Adrenal gland (tissue), 12 donors: ENCODE results near the gene SNX25. TPM values are rescaled to one million over a fixed set of nuclear protein-coding genes. Genes with fewer than 3 reads are reported as not detected.
"Not testable (repeated sequence)": the region's sequence is repeated elsewhere in the genome, so short reads cannot be mapped to it uniquely, and the experiment has no call there.

Experiments
- DNase-seq, 7 donors: peaks; one replicate each; pipeline ENCODE4 v3.0.0-alpha.2; 2019 to 2020
- H3K27ac ChIP-seq, 5 donors: fragments of 200-600 bp; sonication (generic) in 4 of 5; 1 replicate in 3 of 5; 2 replicates in 2 of 5; pipeline versions ENCODE4 v1.5.1 to v1.8.0; 2016 to 2020; ENCODE audit warnings: mild to moderate bottlenecking in 1 of 5
- H3K27me3 ChIP-seq: fragments of 200-600 bp; 2 replicates; pipeline ENCODE4 v1.8.0; 2021
- H3K36me3 ChIP-seq, 2 donors: fragments of 200-600 bp; replicated peaks in 1 of 2; 1 replicate in 1 of 2; 2 replicates in 1 of 2; pipeline versions ENCODE4 v1.5.1 to v1.8.0; 2018 to 2022
- H3K4me1 ChIP-seq, 2 donors: fragments of 200-600 bp; replicated peaks in 1 of 2; 1 replicate in 1 of 2; 2 replicates in 1 of 2; pipeline versions ENCODE4 v1.5.1 to v1.8.0; 2018 to 2021
- H3K4me3 ChIP-seq, 4 donors: fragments of 200-600 bp; sonication (generic) in 3 of 4; one replicate each; pipeline ENCODE4 v1.5.1; 2016 to 2018
- H3K9me3 ChIP-seq, 3 donors: fragments of 200-600 bp; sonication (generic) in 1 of 3; replicated peaks in 1 of 3; 1 replicate in 2 of 3; 2 replicates in 1 of 3; pipeline versions ENCODE4 v1.5.1 to v1.8.0; 2016 to 2021
- CTCF ChIP-seq, 6 experiments: fragments of 450-650 bp in 4 of 6; fragments of 200-600 bp in 2 of 6; sonication (generic) in 1 of 6; IDR thresholded peaks; 1 replicate in 5 of 6; 2 replicates in 1 of 6; pipeline versions ENCODE4 v1.5.1 to v1.8.0; 2016 to 2021; ENCODE audit warnings: antibody characterized with exemption in 6 of 6, mild to moderate bottlenecking in 2 of 6, moderate library complexity in 1 of 6
- POLR2A ChIP-seq, 2 donors: fragments of 450-650 bp; IDR thresholded peaks; one replicate each; pipeline ENCODE4 v1.6.1; 2017; ENCODE audit warnings: antibody characterized with exemption in 2 of 2, mild to moderate bottlenecking in 2 of 2, moderate library complexity in 1 of 2
- WGBS, 4 donors: extraction: QIAGEN DNeasy Blood & Tissue Kit in 2 of 4; methylation state at CpG; one replicate each; pipeline versions ENCODE4 v1.1.5 to v1.1.7; 2013 to 2017; 5-methylcytosine and 5-hydroxymethylcytosine counted together
- intact Hi-C, 2 donors: fragments of 100-400 bp; cut with DNase I; formaldehyde crosslinking; loops; one replicate each; pipeline versions ENCODE4 v1.14.1 to v1.15.0; 2022 to 2023
- polyA plus RNA-seq, 3 donors: library from polyadenylated mRNA; stranded (reverse); fragments of 200-250 nt in 2 of 3; fragments of 350-450 nt in 1 of 3; fragmentation: Illumina TruSeq in 1 of 3; extraction: RNeasy Lipid Tissue Mini Kit (QIAGEN cat#74804) in 1 of 3; gene quantifications; one replicate each; pipeline ENCODE4 v1.2.3, GENCODE V29; 2013 to 2014
- total RNA-seq, 9 donors: library from RNA; depleted of rRNA in 4 of 9; stranded (reverse); fragments of >200 nt in 4 of 9; fragments of 120-200 nt in 1 of 9; fragmentation: NEBNext Ultra II Directional in 1 of 9; extraction: Animal tissue kit (Norgen Biotek cat#: 25700) in 1 of 9; gene quantifications; one replicate each; pipeline versions ENCODE4 v1.1.0 to v1.2.4, GENCODE V29; 2013 to 2023
- donor health status: healthy with polysubstance abuse.
- donor health status: Bipolar disorder and iron deficiency.
- donor health status: DM: yes; HTN: yes; CAD: no.
- donor health status: DM: no; HTN: no; CAD: no.
- donor health status: DM: no; HTN: no; CAD: no.
- donor health status: DM: yes; HTN: yes; CAD: no.

SNX25 gene
- total and polyA plus RNA-seq, 12 donors = 4.7 to 29.3 (median 13.3) TPM

DNA sequence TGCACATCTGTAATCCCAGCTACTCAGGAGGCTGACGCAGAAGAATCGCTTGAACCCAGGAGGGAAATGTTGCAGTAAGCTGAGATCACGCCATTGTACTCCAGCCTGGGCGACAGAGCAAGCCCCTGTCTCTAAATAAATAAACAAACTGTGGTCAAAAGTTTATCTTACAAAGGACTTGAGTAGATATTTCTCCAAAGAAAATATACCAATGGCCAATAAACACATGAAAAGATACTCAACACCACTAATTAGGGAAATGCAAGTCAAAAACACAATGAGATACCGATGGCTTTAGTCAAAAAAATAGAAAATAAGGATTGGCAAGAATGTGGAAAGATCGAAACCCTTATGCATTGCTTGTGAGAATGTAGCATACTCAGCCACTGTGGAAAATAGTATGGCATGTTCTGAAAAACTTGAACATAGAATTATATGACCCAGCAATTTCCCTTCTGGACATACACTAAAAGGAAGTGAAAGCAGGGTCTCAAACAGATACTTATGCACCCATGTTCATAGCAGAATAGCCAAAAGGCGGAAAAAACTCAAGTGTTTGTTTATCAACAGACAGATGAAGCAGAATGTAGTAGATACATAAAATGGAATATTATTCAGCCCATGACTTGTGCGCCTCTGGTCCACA is 3.6 kb upstream of the SNX25 start:
- no peak overlapping the region for H3K4me3 ChIP-seq
- intact Hi-C loops = loop anchor here in 1 of 2 donors (10.0 kb wide), 1 partner anchor 189 kb away; the partner anchor contains the start of genes ANKRD37 and LRP2BP
- H3K27me3 ChIP-seq = no peaks in the 10 kb centered on the region
- TF ChIP-seq CTCF (IDR thresholded peaks at IDR 0.05) = no peak
- no peak for TF ChIP-seq POLR2A (IDR thresholded peaks at IDR 0.05)
- WGBS, 4 donors = 84 to 91% (median 88%) methylated on average over 8 of the region's 8 CpGs
- no peak overlapping the region for H3K27ac ChIP-seq
- no peak for DNase-seq
- no peaks in the 10 kb centered on the region for H3K9me3 ChIP-seq
- H3K36me3 ChIP-seq = no peaks in the 10 kb centered on the region
- peaks cover 9 to 24% of the 10 kb centered on the region in 2 donors for H3K4me1 ChIP-seq

DNA sequence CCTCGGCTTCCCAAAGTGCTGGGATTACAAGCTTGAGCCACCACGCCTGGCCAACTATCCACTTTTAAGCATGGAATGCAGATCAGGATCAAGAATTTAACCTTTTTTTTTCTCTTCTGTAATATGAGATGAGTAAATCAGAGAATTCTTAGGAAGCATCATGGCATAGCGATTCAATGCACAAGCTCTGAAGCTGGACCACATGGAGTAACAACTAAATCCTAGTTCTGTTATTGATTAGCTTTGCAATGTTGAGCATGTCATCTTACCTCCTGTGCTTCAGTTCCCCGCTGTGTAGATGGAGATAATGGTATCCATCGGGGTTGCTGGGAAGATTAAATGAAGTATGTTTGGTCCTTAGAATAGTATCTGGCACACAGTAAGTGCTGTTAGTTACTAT is 1.9 kb upstream of the SNX25 start:
- no peak for DNase-seq
- H3K36me3 ChIP-seq = no peaks in the 10 kb centered on the region
- no peaks in the 10 kb centered on the region for H3K27me3 ChIP-seq
- H3K27ac ChIP-seq = no peak overlapping the region
- H3K4me1 ChIP-seq = peaks cover 14 to 32% of the 10 kb centered on the region in 2 donors
- intact Hi-C loops = loop anchor here in 1 of 2 donors (10.0 kb wide), 1 partner anchor 187 kb away; the partner anchor contains the start of genes ANKRD37 and LRP2BP
- TF ChIP-seq POLR2A (IDR thresholded peaks at IDR 0.05) (no peak), CTCF (IDR thresholded peaks at IDR 0.05) (no peak)
- 93 to 96% (median 95%) methylated on average over 5 of the region's 5 CpGs for WGBS, 4 donors
- H3K4me3 ChIP-seq = no peak overlapping the region
- H3K9me3 ChIP-seq = no peaks in the 10 kb centered on the region

DNA sequence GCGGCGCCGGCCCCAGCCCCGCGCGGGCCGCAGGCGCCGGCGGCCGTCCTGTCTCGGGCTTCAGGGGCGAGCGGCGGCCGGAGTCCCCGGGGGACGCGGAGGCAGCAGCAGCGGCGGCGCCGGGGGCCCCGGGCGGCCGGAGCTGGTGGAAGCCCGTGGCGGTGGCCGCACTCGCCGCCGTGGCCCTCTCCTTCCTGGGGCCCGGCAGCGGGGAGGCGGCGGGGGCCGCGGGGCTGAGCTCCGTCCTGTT is 379 bp downstream of the SNX25 start:
- intact Hi-C loops = loop anchor here in 1 of 2 donors (10.0 kb wide), 1 partner anchor 185 kb away; the partner anchor contains the start of genes ANKRD37 and LRP2BP
- H3K27me3 ChIP-seq, H3K36me3 ChIP-seq, H3K9me3 ChIP-seq: not testable (repeated sequence)
- peak overlapping the region in 2 of 4 donors; percentile 36 to 93 for H3K4me3 ChIP-seq
- peak overlapping the region; percentile 39 to 96 (median 82) for H3K27ac ChIP-seq
- WGBS, 4 donors = 1 to 2% methylated on average over 23 to 39 of the region's 39 CpGs; no CpG with 5 or more reads in 2 of the 4 donors
- H3K4me1 ChIP-seq = peaks cover 7 to 24% of the 10 kb centered on the region in 2 donors
- DNase-seq = peak in 1 of 7 donors; percentile 63

- H3K4me1 ChIP-seq = peaks cover 5 to 21% of the 10 kb centered on the region in 2 donors
- TF ChIP-seq CTCF (IDR thresholded peaks at IDR 0.05) = no peak
- peak; percentile 23 to 78 for TF ChIP-seq POLR2A (IDR thresholded peaks at IDR 0.05)
- intact Hi-C loops = no loop called here
- H3K9me3 ChIP-seq = no peaks in the 10 kb centered on the region
- H3K27me3 ChIP-seq = no peaks in the 10 kb centered on the region
- 0 to 3% (median 1%) methylated on average over 23 to 84 of the region's 84 CpGs for WGBS, 4 donors
- DNase-seq = peak; percentile 60 to 78 (median 68)
- H3K4me3 ChIP-seq = peak overlapping the region in 3 of 4 donors; percentile 36 to 93 (median 75)
- H3K36me3 ChIP-seq = no peaks in the 10 kb centered on the region
- H3K27ac ChIP-seq = peak overlapping the region; percentile 39 to 96 (median 82)
Measured at GRCh38 chr4:185210102-185210981, 944 bp downstream of the SNX25 start.
